ENCODE results near the gene ANKRD60.

The ANKRD60 gene

DNA sequence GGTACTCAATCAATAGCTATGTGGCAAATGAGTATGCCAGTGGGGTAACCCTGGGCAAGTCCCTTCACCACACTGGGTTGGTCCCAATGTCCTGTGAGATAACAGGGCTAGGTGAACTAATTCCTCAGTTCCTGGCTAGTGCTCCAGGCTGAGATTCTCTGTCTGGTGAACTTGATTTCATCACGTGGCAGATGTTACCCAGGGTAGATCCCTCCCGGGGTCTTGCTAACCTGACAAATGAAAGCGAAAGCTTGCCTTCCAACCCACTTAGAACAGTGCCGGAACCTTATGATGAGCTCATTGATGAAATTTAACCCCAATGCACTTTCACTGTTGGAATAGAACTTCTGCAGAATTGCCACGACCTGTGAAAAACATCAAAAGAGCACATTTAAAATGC lies 6.6 kb upstream of the ANKRD60 start:
- TF ChIP-seq CTCF (IDR thresholded peaks at IDR 0.05): no peak

- peak; percentile 46; the same call in 1 of the 2 replicates for TF ChIP-seq CTCF (IDR thresholded peaks at IDR 0.05)
These were observed 5.6 kb upstream of the ANKRD60 start for GRCh38 chr20:58233881-58234528.

DNA sequence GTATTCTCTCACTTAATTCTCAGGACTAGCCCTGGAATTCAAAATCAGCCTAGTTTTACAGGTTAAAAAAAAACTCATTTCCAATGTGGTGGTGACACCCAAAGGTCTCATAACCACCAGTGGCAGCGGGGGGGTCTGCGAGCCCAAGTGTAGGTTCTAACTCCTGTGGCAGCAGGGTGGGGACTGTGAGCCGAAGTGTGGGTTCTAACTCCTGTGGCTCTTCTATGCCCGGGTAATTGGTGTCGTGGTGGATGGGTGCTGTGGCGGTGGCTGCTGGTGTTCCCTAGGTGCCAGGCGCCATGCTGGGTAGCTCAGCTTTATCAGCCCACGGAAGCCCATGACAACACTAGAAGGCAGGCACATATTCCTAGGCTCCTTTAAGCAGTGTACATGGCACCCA lies 4.9 kb upstream of the ANKRD60 start:
- TF ChIP-seq CTCF (IDR thresholded peaks at IDR 0.05): no peak

DNA sequence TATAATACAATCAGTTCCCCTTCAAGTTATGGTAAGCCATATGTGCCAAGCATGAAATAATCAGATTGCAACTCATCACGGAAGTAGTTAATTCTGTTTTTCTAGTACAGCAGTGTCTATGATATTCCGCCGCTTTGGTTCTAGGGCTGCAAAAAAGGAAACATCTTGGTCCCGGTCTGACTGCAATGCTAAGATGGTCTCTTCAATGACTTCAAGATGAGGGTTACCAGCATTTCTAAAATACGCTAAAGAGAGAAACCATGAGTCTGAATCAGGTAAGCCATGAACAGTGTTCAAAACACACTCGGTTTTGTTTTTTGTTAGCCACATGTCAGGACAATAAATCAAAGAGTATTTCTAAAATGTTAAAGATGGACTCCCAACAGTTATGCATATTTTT lies 3.2 kb upstream of the ANKRD60 start:
- TF ChIP-seq CTCF (IDR thresholded peaks at IDR 0.05): no peak

GRCh38 chr20:58229198-58229798 lies 845 bp upstream of the ANKRD60 start:
- no peak for TF ChIP-seq CTCF (IDR thresholded peaks at IDR 0.05)

GRCh38 chr20:58228103-58228483 lies 360 bp downstream of the ANKRD60 start:
- no peak for TF ChIP-seq CTCF (IDR thresholded peaks at IDR 0.05)

- no peak for TF ChIP-seq CTCF (IDR thresholded peaks at IDR 0.05)
These were observed 906 bp downstream of the ANKRD60 start for GRCh38 chr20:58227391-58228102.
